Measurements from ENCODE around the gene TOMM70. TPM values are rescaled to one million over a fixed set of nuclear protein-coding genes. Genes with fewer than 3 reads are reported as not detected.

The TOMM70 gene
- total and polyA plus RNA-seq, 2 of the 8 experiments (the other 6 are each of a cell fraction or from before 2014, with no cell fraction given) = 10.9 to 52.1 TPM

DNA sequence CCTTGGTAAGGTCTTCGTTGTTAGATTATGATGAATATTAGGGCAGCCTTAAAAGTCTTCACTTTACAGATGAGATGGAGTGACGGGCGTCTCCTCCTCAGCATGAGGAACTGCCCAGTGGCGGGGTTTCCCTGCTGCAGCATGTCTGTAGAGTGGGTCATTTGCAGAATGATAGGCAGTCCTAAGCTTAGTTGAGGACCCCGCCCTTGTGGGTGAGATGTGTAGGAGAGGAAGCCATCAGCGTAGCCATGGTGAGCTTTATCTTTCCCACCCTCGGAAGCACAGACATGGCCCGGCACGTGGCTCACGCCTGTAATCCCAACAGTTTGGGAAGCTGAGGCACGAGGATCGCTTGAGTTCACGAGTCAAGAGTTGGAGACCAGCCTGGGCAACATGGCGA lies 65.5 kb downstream of the TOMM70 start:
- TF ChIP-seq SIRT6 (IDR thresholded peaks at IDR 0.05; ENCODE audit: low read length) = no peak
- TF ChIP-seq CHD2 (IDR thresholded peaks at IDR 0.05; ENCODE audit: low read length) = no peak
- TF ChIP-seq NRF1 (IDR thresholded peaks at IDR 0.05; ENCODE audit: low read depth, low read length) = no peak
- no peak for TF ChIP-seq POLR2A (IDR thresholded peaks at IDR 0.05; ENCODE audit: control extremely low read depth in 1 of 2, low read depth in 2 of 2, low read length in 2 of 2)
- TF ChIP-seq YY1 (IDR thresholded peaks at IDR 0.05; ENCODE audit: low read depth, low read length) = no peak
- no peak for TF ChIP-seq CEBPB (IDR thresholded peaks at IDR 0.05; ENCODE audit: low read depth, low read length)
- peak; percentile 47 for TF ChIP-seq E2F6 (IDR thresholded peaks at IDR 0.05)
- TF ChIP-seq POLR2AphosphoS5 (IDR thresholded peaks at IDR 0.05; ENCODE audit: low read depth, low read length) = 0 out of 2 replicates have a peak, but pooled peaks have one; percentile 26
- no peak for TF ChIP-seq SAP30 (IDR thresholded peaks at IDR 0.05; ENCODE audit: insufficient read depth, insufficient replicate concordance, low read length)
- TF ChIP-seq SP4 (IDR thresholded peaks at IDR 0.05; ENCODE audit: low read length) = no peak
- no peak for TF ChIP-seq KDM4A (IDR thresholded peaks at IDR 0.05; ENCODE audit: low read depth, low read length, severe bottlenecking)
- no peak for TF ChIP-seq CBX5 (IDR thresholded peaks at IDR 0.05; ENCODE audit: low read depth, low read length)
- TF ChIP-seq RAD21 (IDR thresholded peaks at IDR 0.05 in 1 of 2, conservative IDR thresholded peaks at IDR 0.05 in 1 of 2; ENCODE audit: low read depth in 2 of 2, low read length in 2 of 2) = no peak
- Histone ChIP-seq H2BK120ac (replicated peaks; ENCODE audit: low read depth, low read length) (no peak overlapping the region), H2BK20ac (ENCODE audit: low read length) (no peak overlapping the region), H2BK5ac (ENCODE audit: low read depth, low read length) (no peak overlapping the region), H4K5ac (ENCODE audit: insufficient read length, low read depth, low read length) (no peak overlapping the region), H3K27ac (ENCODE audit: low read depth, low read length) (no peak overlapping the region), H2BK15ac (ENCODE audit: low read length) (peak overlapping the region; percentile 1), H3K18ac (ENCODE audit: extremely low read depth, low read length) (no peak overlapping the region; the same call in 1 of the 2 replicates), H3K23me2 (ENCODE audit: low read depth, low read length) (peaks cover 4% of the 10 kb centered on the region; the same call in 1 of the 2 replicates), H3K79me2 (ENCODE audit: control insufficient read depth in 1 of 2, insufficient read depth in 2 of 2, low read length in 2 of 2) (no peaks in the 10 kb centered on the region), H2AFZ (ENCODE audit: low read length) (no peak overlapping the region), H4K8ac (ENCODE audit: extremely low read depth, insufficient read depth, low read length) (no peak overlapping the region), H3K23ac (ENCODE audit: insufficient read length) (no peak overlapping the region), H2BK12ac (ENCODE audit: low read depth, low read length) (no peak overlapping the region; the same call in 1 of the 2 replicates), H3K4me2 (ENCODE audit: insufficient read depth in 1 of 2, low read depth in 2 of 2, low read length in 2 of 2) (peak overlapping the region; percentile 70 to 100), H3K56ac (replicated peaks; ENCODE audit: insufficient read length, low read depth, low read length) (no peak overlapping the region), H4K20me1 (replicated peaks in 1 of 2; ENCODE audit: control insufficient read depth in 1 of 2, insufficient read depth in 2 of 2, low read length in 2 of 2) (no peaks in the 10 kb centered on the region), H4K91ac (replicated peaks; ENCODE audit: insufficient read length, low read length) (no peak overlapping the region), H3K36me3 (ENCODE audit: control insufficient read depth in 2 of 4, insufficient read depth in 4 of 4, low read length in 3 of 4) (no peaks in the 10 kb centered on the region; a peak in 1 of 8 replicates), H3K79me1 (ENCODE audit: low read depth, low read length) (no peaks in the 10 kb centered on the region; the same call in 1 of the 2 replicates), H2AK5ac (ENCODE audit: low read depth, low read length) (no peak overlapping the region), H3K4me3 (ENCODE audit: extremely low read depth in 1 of 4, insufficient read depth in 2 of 4, low read depth in 3 of 4, low read length in 4 of 4) (peak overlapping the region; percentile 49 to 75 (median 68); a peak in 6 of 8 replicates), H3K4ac (replicated peaks; ENCODE audit: insufficient read length, low read depth, low read length) (no peak overlapping the region), H3K27me3 (replicated peaks in 1 of 4; ENCODE audit: control insufficient read depth in 3 of 4, extremely low read depth in 1 of 4, insufficient read depth in 3 of 4, low read length in 3 of 4) (no peaks in the 10 kb centered on the region; a peak in 2 of 7 replicates), H3K14ac (ENCODE audit: insufficient read length) (no peak overlapping the region), H3K9me3 (ENCODE audit: insufficient read depth in 2 of 2, low read depth in 1 of 2, low read length in 1 of 2) (no peaks in the 10 kb centered on the region), H3K4me1 (replicated peaks in 1 of 4; ENCODE audit: control insufficient read depth in 3 of 4, insufficient read depth in 4 of 4, low read length in 3 of 4) (peaks cover 0 to 6% (median 4%) of the 10 kb centered on the region in 4 experiments; a peak in 5 of 7 replicates), H3K9ac (replicated peaks in 1 of 4; ENCODE audit: extremely low read depth in 1 of 4, low read depth in 3 of 4, low read length in 3 of 4) (peak overlapping the region in 3 of 4 experiments; percentile 54 to 84 (median 78); a peak in 3 of 7 replicates)
- DNase-seq (ENCODE audit: low read depth in 1 of 2, low spot score in 2 of 2) (no peak), FAIRE-seq (no peak)
- POLR2A ChIA-PET (ENCODE audit: partially characterized antibody) = interaction anchor here (0.6 to 3.4 kb wide), 10 partner anchors 8 to 461 kb away, joined by 3 to 23 read pairs (median 3); partner anchors contain the start of genes LNP1, TMEM45A and TOMM70
- CTCF ChIA-PET (ENCODE audit: partially characterized antibody) = interaction anchor here (1.0 to 1.3 kb wide), 2 partner anchors 20 to 127 kb away, joined by 3 read pairs; no protein-coding TSS in a partner anchor
- 88% methylated on average over 14 of the region's 14 CpGs; no CpG with 5 or more reads in 1 of the 2 experiments for WGBS, 2 experiments (ENCODE audit: extremely low coverage in 1 of 2, insufficient coverage in 1 of 2, insufficient read length in 1 of 2, insufficient replicate concordance in 2 of 2, low coverage in 1 of 2, low lambda C conversion rate in 2 of 2, missing lambda C conversion rate in 1 of 2)

Data from H1 (cell line).